SU-DHL-6 (cell line): ENCODE data around the gene RAB6B.

Source experiments
- CTCF ChIP-seq: fragments of 200-600 bp; sonication (generic); IDR thresholded peaks from one replicate; pipeline ENCODE4 v1.5.1; 2017; ENCODE audit warnings: antibody characterized with exemption, mild to moderate bottlenecking, low read length, moderate library complexity; ENCODE audit not compliant: insufficient read depth, poor library complexity, severe bottlenecking
- EZH2phosphoT487 ChIP-seq: fragments of 200-600 bp; sonication (generic), shearing (Covaris generic); conservative IDR thresholded peaks from 2 replicates; pipeline ENCODE4 v1.6.1; 2018; ENCODE audit warnings: mild to moderate bottlenecking, antibody characterized with exemption, low read length, moderate library complexity, mixed read lengths

GRCh38 chr3:133877221-133877620, 18.5 kb downstream of the RAB6B start:
- no peak for TF ChIP-seq CTCF
- TF ChIP-seq EZH2phosphoT487: no peak
